Endothelial cell of umbilical vein (primary cell): ENCODE data around the gene TAS1R3. TPM values are rescaled to one million over a fixed set of nuclear protein-coding genes. Genes with fewer than 3 reads are reported as not detected.
A peak's percentile ranks its signal among the peaks of the same experiment; 100 is the strongest.

Experiments
- BruUV-seq: library from RNA; stranded (reverse); fragments of 400-500 nt; replicated peaks from 2 replicates; lab custom pipeline; 2021; lab: Mats Ljungman, UMichigan
- CTCF ChIA-PET: fragments of 300-600, 350-600 bp; sonication (Branson Sonifier 250); formaldehyde crosslinking; loops from one replicate; lab custom pipeline; 2021; ENCODE audit warnings: antibody characterized with exemption, inconsistent platforms; lab: Charles Lee
- POLR2A ChIA-PET: fragments of 300-600, 350-600 bp; sonication (Branson Sonifier 250); formaldehyde crosslinking; loops from one replicate; lab custom pipeline; 2021; ENCODE audit warnings: antibody characterized with exemption, inconsistent platforms; lab: Charles Lee
- DNase-seq: peaks from one replicate; pipeline ENCODE4 v3.0.0-alpha.2; 2011; ENCODE audit warnings: low read depth, low spot score
- FAIRE-seq: peaks from 2 replicates; lab custom pipeline; 2011; peaks lifted over from hg19 to GRCh38; lab: Jason Lieb, UNC
- H2AFZ ChIP-seq: 2 replicates; pipeline ENCODE4 v1.6.0; 2012; ENCODE audit warnings: low read depth, low read length, control low read depth, inconsistent platforms
- H3K27ac ChIP-seq: 2 replicates; pipeline ENCODE4 v1.5.1; 2011; ENCODE audit warnings: low read depth, mild to moderate bottlenecking, control low read depth, low read length, moderate library complexity; ENCODE audit not compliant: insufficient read depth
- H3K27me3 ChIP-seq, 2 experiments: 2 replicates each; pipeline versions ENCODE4 v1.6.0 to v1.6.1; 2011; ENCODE audit warnings: low read length in 2 of 2, mixed read lengths in 1 of 2; ENCODE audit not compliant: control insufficient read depth in 2 of 2, insufficient read depth in 2 of 2
- H3K36me3 ChIP-seq, 2 experiments: 2 replicates in 1 of 2; 3 replicates in 1 of 2; pipeline ENCODE4 v1.5.1; 2011; ENCODE audit warnings: low read length in 2 of 2, mild to moderate bottlenecking in 1 of 2, moderate library complexity in 1 of 2; ENCODE audit not compliant: control insufficient read depth in 2 of 2, insufficient read depth in 2 of 2; ENCODE audit errors: extremely low read depth in 1 of 2
- H3K4me1 ChIP-seq: 3 replicates; pipeline ENCODE4 v1.5.1; 2011; ENCODE audit warnings: mild to moderate bottlenecking, low read length; ENCODE audit not compliant: control insufficient read depth, insufficient read depth; ENCODE audit errors: extremely low read depth
- H3K4me2 ChIP-seq: 2 replicates; pipeline ENCODE4 v1.6.1; 2011; ENCODE audit warnings: low read length, control low read depth, mixed read lengths; ENCODE audit not compliant: insufficient read depth
- H3K4me3 ChIP-seq, 3 experiments: fragments of 200-600 bp in 1 of 3; sonication (generic), shearing (Covaris generic) in 1 of 3; replicated peaks in 1 of 3; 2 replicates each; pipeline ENCODE4 v1.5.1; 2011 to 2016; ENCODE audit warnings: control low read depth in 3 of 3, low read length in 3 of 3, mild to moderate bottlenecking in 2 of 3, inconsistent platforms in 1 of 3, low read depth in 1 of 3, moderate library complexity in 1 of 3; ENCODE audit not compliant: insufficient read depth in 1 of 3
- H3K79me2 ChIP-seq: 2 replicates; pipeline ENCODE4 v1.6.0; 2012; ENCODE audit warnings: low read length, inconsistent platforms; ENCODE audit not compliant: control insufficient read depth, insufficient read depth
- H3K9ac ChIP-seq: replicated peaks from 2 replicates; pipeline ENCODE3; 2011; ENCODE audit warnings: low read length, control low read depth; ENCODE audit not compliant: insufficient read depth; ENCODE audit errors: extremely low read depth
- H3K9me1 ChIP-seq: replicated peaks from 3 replicates; pipeline ENCODE4 v1.6.0; 2011; ENCODE audit warnings: mild to moderate bottlenecking, low read length; ENCODE audit not compliant: control insufficient read depth, insufficient read depth; ENCODE audit errors: extremely low read depth
- H3K9me3 ChIP-seq: replicated peaks from 2 replicates; pipeline ENCODE4 v1.5.1; 2012; ENCODE audit warnings: low read length, inconsistent platforms; ENCODE audit not compliant: control insufficient read depth, insufficient read depth
- H4K20me1 ChIP-seq: replicated peaks from 2 replicates; pipeline ENCODE3; 2011; ENCODE audit warnings: mild to moderate bottlenecking, low read length; ENCODE audit not compliant: control insufficient read depth, insufficient read depth; ENCODE audit errors: extremely low read depth
- CTCF ChIP-seq, 2 donors: IDR thresholded peaks; 1 replicate in 1 of 2; 2 replicates in 1 of 2; pipeline ENCODE4 v1.5.1; 2011; ENCODE audit warnings: low read length in 2 of 2, mild to moderate bottlenecking in 2 of 2, moderate library complexity in 2 of 2, control low read depth in 1 of 2, inconsistent platforms in 1 of 2, low read depth in 1 of 2; ENCODE audit not compliant: insufficient read depth in 1 of 2; ENCODE audit errors: extremely low read depth in 1 of 2
- EZH2 ChIP-seq: IDR thresholded peaks from 2 replicates; pipeline ENCODE4 v1.6.1; 2012; ENCODE audit warnings: borderline replicate concordance, low read depth, mild to moderate bottlenecking, moderate library complexity, low read length, inconsistent platforms; ENCODE audit not compliant: severe bottlenecking
- FOS ChIP-seq: IDR thresholded peaks from 2 replicates; pipeline ENCODE4 v1.6.1; 2011; ENCODE audit warnings: mild to moderate bottlenecking, low read length, moderate library complexity, borderline replicate concordance; ENCODE audit not compliant: insufficient read depth
- GATA2 ChIP-seq: IDR thresholded peaks from 2 replicates; pipeline ENCODE4 v1.7.0; 2011; ENCODE audit warnings: low read depth, mild to moderate bottlenecking, moderate library complexity, mixed read lengths, low read length; ENCODE audit not compliant: insufficient read length, insufficient read depth
- JUN ChIP-seq: IDR thresholded peaks from 2 replicates; pipeline ENCODE4 v1.6.1; 2011; ENCODE audit warnings: borderline replicate concordance, low read depth; ENCODE audit not compliant: insufficient read length, insufficient read depth
- MYC ChIP-seq: IDR thresholded peaks from one replicate; pipeline ENCODE4 v1.6.1; 2011; ENCODE audit warnings: mild to moderate bottlenecking, low read depth, low read length
- POLR2A ChIP-seq: IDR thresholded peaks from 2 replicates; pipeline ENCODE4 v1.6.1; 2012; ENCODE audit warnings: low read depth, mild to moderate bottlenecking, control low read depth, low read length
- POLR2AphosphoS5 ChIP-seq: IDR thresholded peaks from 2 replicates; pipeline ENCODE4 v1.6.1; 2012; ENCODE audit warnings: low read depth, mild to moderate bottlenecking, control low read depth, low read length, moderate library complexity; ENCODE audit not compliant: insufficient read depth
- dilution Hi-C: fragments of 300-500 bp; cut with MboI; formaldehyde crosslinking; loops from one replicate; pipeline ENCODE4 v1.15.0; 2019; ENCODE audit warnings: low sequenced_read_pairs; ENCODE audit not compliant: extremely low pct_ligation_motif_present
- intact Hi-C: fragments of 100-400 bp; cut with micrococcal nuclease; formaldehyde crosslinking; loops from one replicate; pipeline ENCODE4 v1.10.0; 2022
- polyA plus RNA-seq, 4 experiments: library from polyadenylated mRNA; depleted of rRNA in 3 of 4; stranded (reverse) in 3 of 4; unstranded in 1 of 4; fragments of >200 nt; gene quantifications; 2 replicates each; pipeline versions ENCODE4 v1.2.1 to v1.2.3, GENCODE V29; 2011 to 2012; ENCODE audit warnings: missing spikeins in 1 of 4
- total RNA-seq: library from RNA; stranded (reverse); gene quantifications from 2 replicates; pipeline ENCODE4 v1.2.3, GENCODE V29; 2021
- TF ChIP-seq, protein P1 (sequence below): IDR thresholded peaks from 2 replicates; pipeline ENCODE4 v1.6.1; 2011; ENCODE audit not compliant: insufficient read depth, insufficient read length

The TAS1R3 gene
- total and polyA plus RNA-seq, 2 donors (not counting 3 experiments of a cell fraction or from before 2014, with no cell fraction given), result 0.26 to 0.38 TPM

- POLR2A ChIA-PET, result interaction anchor here (1.4 kb wide), 1 partner anchor 33 kb away, joined by 4 read pairs; the partner anchor contains the start of gene MRPL20
Observed at GRCh38 chr1:1374589-1374928, 43.5 kb downstream of the TAS1R3 start.

More at GRCh38 chr1:1374589-1374928, 43.5 kb downstream of the TAS1R3 start:
- no TSS peak for BruUV-seq
- CTCF ChIA-PET, result interaction anchor here (0.8 to 1.9 kb wide), 9 partner anchors 12 to 131 kb away, joined by 3 to 9 read pairs (median 3); partner anchors contain the start of gene CCNL2
- peaks cover 19% of the 10 kb centered on the region for H3K79me2 ChIP-seq
- dilution Hi-C loops, result no loop called here
- H3K27me3 ChIP-seq, result no peaks in the 10 kb centered on the region
- FAIRE-seq (no peak), DNase-seq (no peak)
- no peaks in the 10 kb centered on the region for H4K20me1 ChIP-seq
- H3K9ac ChIP-seq, result peak overlapping the region; percentile 95
- H3K4me3 ChIP-seq, result peak overlapping the region; percentile 81 to 88 (median 84)
- no peaks in the 10 kb centered on the region for H3K9me3 ChIP-seq
- intact Hi-C loops, result loop anchor here (2.0 kb wide), 2 partner anchors 50 to 66 kb away; partner anchors contain the start of genes CPTP and INTS11
- H3K4me1 ChIP-seq, result peaks cover 13% of the 10 kb centered on the region
- TF ChIP-seq GATA2, result no peak
- TF ChIP-seq POLR2AphosphoS5, result no peak
- TF ChIP-seq, protein P1, sequence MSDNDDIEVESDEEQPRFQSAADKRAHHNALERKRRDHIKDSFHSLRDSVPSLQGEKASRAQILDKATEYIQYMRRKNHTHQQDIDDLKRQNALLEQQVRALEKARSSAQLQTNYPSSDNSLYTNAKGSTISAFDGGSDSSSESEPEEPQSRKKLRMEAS, result no peak
- no peak for TF ChIP-seq JUN
- TF ChIP-seq POLR2A, result no peak
- no peak for TF ChIP-seq CTCF (IDR thresholded peaks at IDR 0.05; ENCODE audit: extremely low read depth in 1 of 2, insufficient read depth in 1 of 2, low read depth in 1 of 2, low read length in 2 of 2)
- TF ChIP-seq EZH2, result no peak
- TF ChIP-seq MYC, result no peak
- TF ChIP-seq FOS, result no peak
- peak overlapping the region; percentile 84 for H3K4me2 ChIP-seq
- peak overlapping the region; percentile 62 for H2AFZ ChIP-seq
- peak overlapping the region; percentile 71 for H3K27ac ChIP-seq
- H3K9me1 ChIP-seq, result no peaks in the 10 kb centered on the region
- peaks cover 0 to 3% of the 10 kb centered on the region in 2 experiments for H3K36me3 ChIP-seq
